HepG2 (cell line): ENCODE data around the gene NLRC4. TPM values are rescaled to one million over a fixed set of nuclear protein-coding genes. Genes with fewer than 3 reads are reported as not detected.
A peak's percentile ranks its signal among the peaks of the same experiment; 100 is the strongest.

ENCODE experiments used
- ATM ChIP-seq: fragments of 450-650 bp; IDR thresholded peaks from 2 replicates; pipeline ENCODE4 v1.7.1; 2017; ENCODE audit warnings: mild to moderate bottlenecking, borderline replicate concordance
- CAMTA2 ChIP-seq: sonication (generic); formaldehyde crosslinking; IDR thresholded peaks from 2 replicates; pipeline ENCODE4 v1.4.0; 2020; ENCODE audit warnings: mild to moderate bottlenecking, missing genetic modification reagents, borderline replicate concordance
- CCDC6 ChIP-seq: sonication (generic); formaldehyde crosslinking; IDR thresholded peaks from 2 replicates; pipeline ENCODE4 v1.8.1; 2022; ENCODE audit warnings: mild to moderate bottlenecking, missing genetic modification reagents, moderate library complexity
- HDAC1 ChIP-seq: sonication (generic); formaldehyde crosslinking; IDR thresholded peaks from 2 replicates; pipeline ENCODE4 v1.5.1; 2020; ENCODE audit warnings: mild to moderate bottlenecking, missing genetic modification reagents
- HOXA5 ChIP-seq: sonication (generic); formaldehyde crosslinking; IDR thresholded peaks from 2 replicates; pipeline ENCODE4 v1.4.0; 2020; ENCODE audit warnings: missing genetic modification reagents
- KLF15 ChIP-seq: sonication (generic); formaldehyde crosslinking; IDR thresholded peaks from 2 replicates; pipeline ENCODE4 v1.8.1; 2023; ENCODE audit warnings: borderline replicate concordance, mild to moderate bottlenecking, inconsistent platforms, missing genetic modification reagents, mixed read lengths
- NCOA2 ChIP-seq: sonication (generic); formaldehyde crosslinking; IDR thresholded peaks from 2 replicates; pipeline ENCODE4 v1.8.0; 2022; ENCODE audit warnings: inconsistent platforms
- RORA ChIP-seq: sonication (generic); formaldehyde crosslinking; IDR thresholded peaks from 2 replicates; pipeline ENCODE4 v1.5.0; 2020; ENCODE audit warnings: mild to moderate bottlenecking, missing genetic modification reagents, moderate library complexity
- SKI ChIP-seq: fragments of 450-650 bp; IDR thresholded peaks from one replicate; pipeline ENCODE4 v1.6.1; 2018; ENCODE audit warnings: mild to moderate bottlenecking; ENCODE audit not compliant: partially characterized antibody
- ZNF20 ChIP-seq: sonication (generic); formaldehyde crosslinking; IDR thresholded peaks from 2 replicates; pipeline ENCODE4 v1.4.0; 2020; ENCODE audit warnings: mild to moderate bottlenecking, moderate library complexity, missing genetic modification reagents
- ZNF557 ChIP-seq: sonication (generic); formaldehyde crosslinking; IDR thresholded peaks from 2 replicates; pipeline ENCODE4 v1.4.0; 2020; ENCODE audit warnings: missing genetic modification reagents
- ZNF614 ChIP-seq: IDR thresholded peaks from 2 replicates; pipeline ENCODE4 v1.6.1; 2018; ENCODE audit warnings: missing biosample characterization, missing genetic modification reagents, inconsistent platforms, borderline replicate concordance
- ZNF629 ChIP-seq: sonication (generic); formaldehyde crosslinking; conservative IDR thresholded peaks from 2 replicates; pipeline ENCODE4 v1.5.0; 2020; ENCODE audit warnings: missing genetic modification reagents
- ZNF773 ChIP-seq: sonication (generic); formaldehyde crosslinking; IDR thresholded peaks from 2 replicates; pipeline ENCODE4 v1.4.0; 2020; ENCODE audit warnings: missing genetic modification reagents, borderline replicate concordance
- polyA plus RNA-seq, 8 experiments: library from polyadenylated mRNA; depleted of rRNA in 3 of 8; stranded (reverse) in 7 of 8; unstranded in 1 of 8; fragments of >200 nt; fragmentation: Illumina TruSeq in 4 of 8; extraction: Trizol in 4 of 8; gene quantifications; 2 replicates each; pipeline versions ENCODE4 v1.2.1 to v1.2.3, GENCODE V29; 2011 to 2016; ENCODE audit warnings: low read depth in 4 of 8, missing spikeins in 1 of 8, mixed read lengths in 1 of 8; ENCODE audit not compliant: insufficient read depth in 1 of 8
- total RNA-seq, 5 experiments: library from RNA; depleted of rRNA; stranded (reverse); fragments of >200 nt; fragmentation: Illumina TruSeq; extraction: Trizol; gene quantifications; 2 replicates each; pipeline ENCODE4 v1.2.3, GENCODE V29; 2016; ENCODE audit warnings: low read depth in 1 of 5
- TF ChIP-seq, protein P1 (sequence below): sonication (generic); formaldehyde crosslinking; IDR thresholded peaks from 2 replicates; pipeline ENCODE4 v1.9.0; 2021; ENCODE audit warnings: missing genetic modification reagents, borderline replicate concordance
- TF ChIP-seq, protein P2 (sequence below): sonication (generic); formaldehyde crosslinking; IDR thresholded peaks from 2 replicates; pipeline ENCODE4 v1.4.0; 2020; ENCODE audit warnings: missing genetic modification reagents, mild to moderate bottlenecking, borderline replicate concordance
- TF ChIP-seq, protein P3 (sequence below): sonication (generic); formaldehyde crosslinking; IDR thresholded peaks from 2 replicates; pipeline ENCODE4 v1.4.0; 2020; ENCODE audit warnings: mild to moderate bottlenecking, missing genetic modification reagents
- TF ChIP-seq, protein P4 (sequence below): sonication (generic); formaldehyde crosslinking; IDR thresholded peaks from 2 replicates; pipeline ENCODE4 v1.8.0; 2022; ENCODE audit warnings: mild to moderate bottlenecking, missing genetic modification reagents, borderline replicate concordance
- TF ChIP-seq, protein P5 (sequence below): sonication (generic); formaldehyde crosslinking; IDR thresholded peaks from 2 replicates; pipeline ENCODE4 v1.4.0; 2020; ENCODE audit warnings: missing genetic modification reagents, borderline replicate concordance

Gene NLRC4
- total and polyA plus RNA-seq, 2 of the 13 experiments (the other 11 are each of a cell fraction or from before 2014, with no cell fraction given) = 0.15 to 0.29 TPM

DNA sequence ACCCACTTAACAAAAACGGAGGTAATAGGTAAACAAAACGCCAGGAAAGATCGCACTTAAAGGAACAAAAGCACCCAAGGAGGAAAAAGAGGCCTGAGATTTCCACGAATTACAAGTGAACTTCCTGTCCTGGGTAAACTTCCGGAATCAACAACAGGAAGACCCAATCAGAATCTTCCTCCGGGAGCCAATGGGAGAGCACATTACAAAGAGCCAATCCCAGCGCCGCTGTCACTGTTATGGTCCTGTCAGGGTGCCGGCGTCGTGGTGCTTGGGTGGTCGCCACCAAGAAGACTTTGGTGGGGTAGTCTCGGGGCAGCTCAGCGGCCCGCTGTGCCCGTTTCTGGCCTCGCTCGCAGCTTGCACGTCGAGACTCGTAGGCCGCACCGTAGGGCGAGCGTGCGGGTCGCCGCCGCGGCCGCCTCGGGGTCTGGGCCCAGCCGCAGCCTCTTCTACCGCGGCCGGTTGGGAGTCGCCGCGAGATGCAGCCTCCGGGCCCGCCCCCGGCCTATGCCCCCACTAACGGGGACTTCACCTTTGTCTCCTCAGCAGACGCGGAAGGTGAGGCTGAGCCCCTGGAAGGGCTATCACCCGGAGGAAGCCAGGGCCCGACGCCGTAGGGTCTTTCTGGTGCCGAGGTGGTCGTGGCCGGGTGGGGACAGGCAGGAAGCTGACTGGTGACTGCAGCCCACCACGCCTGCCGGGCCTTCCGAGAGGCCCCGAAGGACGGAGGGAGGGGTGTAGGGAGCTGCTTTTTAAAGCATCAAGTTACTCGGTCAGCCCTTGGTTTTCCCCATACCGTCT lies 13.2 kb upstream of the NLRC4 start, which contains the start of gene YIPF4 (continued):
- TF ChIP-seq, protein P1, sequence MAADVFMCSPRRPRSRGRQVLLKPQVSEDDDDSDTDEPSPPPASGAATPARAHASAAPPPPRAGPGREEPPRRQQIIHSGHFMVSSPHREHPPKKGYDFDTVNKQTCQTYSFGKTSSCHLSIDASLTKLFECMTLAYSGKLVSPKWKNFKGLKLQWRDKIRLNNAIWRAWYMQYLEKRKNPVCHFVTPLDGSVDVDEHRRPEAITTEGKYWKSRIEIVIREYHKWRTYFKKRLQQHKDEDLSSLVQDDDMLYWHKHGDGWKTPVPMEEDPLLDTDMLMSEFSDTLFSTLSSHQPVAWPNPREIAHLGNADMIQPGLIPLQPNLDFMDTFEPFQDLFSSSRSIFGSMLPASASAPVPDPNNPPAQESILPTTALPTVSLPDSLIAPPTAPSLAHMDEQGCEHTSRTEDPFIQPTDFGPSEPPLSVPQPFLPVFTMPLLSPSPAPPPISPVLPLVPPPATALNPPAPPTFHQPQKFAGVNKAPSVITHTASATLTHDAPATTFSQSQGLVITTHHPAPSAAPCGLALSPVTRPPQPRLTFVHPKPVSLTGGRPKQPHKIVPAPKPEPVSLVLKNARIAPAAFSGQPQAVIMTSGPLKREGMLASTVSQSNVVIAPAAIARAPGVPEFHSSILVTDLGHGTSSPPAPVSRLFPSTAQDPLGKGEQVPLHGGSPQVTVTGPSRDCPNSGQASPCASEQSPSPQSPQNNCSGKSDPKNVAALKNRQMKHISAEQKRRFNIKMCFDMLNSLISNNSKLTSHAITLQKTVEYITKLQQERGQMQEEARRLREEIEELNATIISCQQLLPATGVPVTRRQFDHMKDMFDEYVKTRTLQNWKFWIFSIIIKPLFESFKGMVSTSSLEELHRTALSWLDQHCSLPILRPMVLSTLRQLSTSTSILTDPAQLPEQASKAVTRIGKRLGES (CRISPR knock-in tag) = no peak
- TF ChIP-seq, protein P2, sequence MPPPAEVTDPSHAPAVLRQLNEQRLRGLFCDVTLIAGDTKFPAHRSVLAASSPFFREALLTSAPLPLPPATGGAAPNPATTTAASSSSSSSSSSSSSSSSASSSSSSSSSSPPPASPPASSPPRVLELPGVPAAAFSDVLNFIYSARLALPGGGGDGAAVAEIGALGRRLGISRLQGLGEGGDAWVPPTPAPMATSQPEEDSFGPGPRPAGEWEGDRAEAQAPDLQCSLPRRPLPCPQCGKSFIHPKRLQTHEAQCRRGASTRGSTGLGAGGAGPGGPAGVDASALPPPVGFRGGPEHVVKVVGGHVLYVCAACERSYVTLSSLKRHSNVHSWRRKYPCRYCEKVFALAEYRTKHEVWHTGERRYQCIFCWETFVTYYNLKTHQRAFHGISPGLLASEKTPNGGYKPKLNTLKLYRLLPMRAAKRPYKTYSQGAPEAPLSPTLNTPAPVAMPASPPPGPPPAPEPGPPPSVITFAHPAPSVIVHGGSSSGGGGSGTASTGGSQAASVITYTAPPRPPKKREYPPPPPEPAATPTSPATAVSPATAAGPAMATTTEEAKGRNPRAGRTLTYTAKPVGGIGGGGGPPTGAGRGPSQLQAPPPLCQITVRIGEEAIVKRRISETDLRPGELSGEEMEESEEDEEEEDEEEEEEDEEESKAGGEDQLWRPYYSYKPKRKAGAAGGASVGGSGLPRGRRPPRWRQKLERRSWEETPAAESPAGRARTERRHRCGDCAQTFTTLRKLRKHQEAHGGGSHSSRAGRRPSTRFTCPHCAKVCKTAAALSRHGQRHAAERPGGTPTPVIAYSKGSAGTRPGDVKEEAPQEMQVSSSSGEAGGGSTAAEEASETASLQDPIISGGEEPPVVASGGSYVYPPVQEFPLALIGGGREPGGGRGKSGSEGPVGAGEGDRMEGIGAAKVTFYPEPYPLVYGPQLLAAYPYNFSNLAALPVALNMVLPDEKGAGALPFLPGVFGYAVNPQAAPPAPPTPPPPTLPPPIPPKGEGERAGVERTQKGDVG (CRISPR knock-in tag) = peak; percentile 74; the same call in 1 of the 2 replicates
- TF ChIP-seq HOXA5 (peak; percentile 90), NCOA2 (CRISPR knock-in tag) (no peak; the same call in 1 of the 2 replicates), CCDC6 (CRISPR knock-in tag) (no peak; the same call in 1 of the 2 replicates), CAMTA2 (CRISPR knock-in tag) (no peak), ZNF557 (CRISPR knock-in tag) (no peak; the same call in 1 of the 2 replicates), ZNF614 (CRISPR knock-in tag) (no peak), RORA (CRISPR knock-in tag) (no peak), HDAC1 (CRISPR knock-in tag) (peak; percentile 96), ZNF629 (CRISPR knock-in tag) (no peak), ATM (no peak), ZNF20 (CRISPR knock-in tag) (no peak), KLF15 (CRISPR knock-in tag) (peak; percentile 81; the same call in 1 of the 2 replicates), SKI (peak; percentile 9), ZNF773 (CRISPR knock-in tag) (peak; percentile 85; the same call in 1 of the 2 replicates)
- TF ChIP-seq, protein P3, sequence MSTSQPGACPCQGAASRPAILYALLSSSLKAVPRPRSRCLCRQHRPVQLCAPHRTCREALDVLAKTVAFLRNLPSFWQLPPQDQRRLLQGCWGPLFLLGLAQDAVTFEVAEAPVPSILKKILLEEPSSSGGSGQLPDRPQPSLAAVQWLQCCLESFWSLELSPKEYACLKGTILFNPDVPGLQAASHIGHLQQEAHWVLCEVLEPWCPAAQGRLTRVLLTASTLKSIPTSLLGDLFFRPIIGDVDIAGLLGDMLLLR = peak; percentile 68; the same call in 1 of the 2 replicates
- TF ChIP-seq, protein P4, sequence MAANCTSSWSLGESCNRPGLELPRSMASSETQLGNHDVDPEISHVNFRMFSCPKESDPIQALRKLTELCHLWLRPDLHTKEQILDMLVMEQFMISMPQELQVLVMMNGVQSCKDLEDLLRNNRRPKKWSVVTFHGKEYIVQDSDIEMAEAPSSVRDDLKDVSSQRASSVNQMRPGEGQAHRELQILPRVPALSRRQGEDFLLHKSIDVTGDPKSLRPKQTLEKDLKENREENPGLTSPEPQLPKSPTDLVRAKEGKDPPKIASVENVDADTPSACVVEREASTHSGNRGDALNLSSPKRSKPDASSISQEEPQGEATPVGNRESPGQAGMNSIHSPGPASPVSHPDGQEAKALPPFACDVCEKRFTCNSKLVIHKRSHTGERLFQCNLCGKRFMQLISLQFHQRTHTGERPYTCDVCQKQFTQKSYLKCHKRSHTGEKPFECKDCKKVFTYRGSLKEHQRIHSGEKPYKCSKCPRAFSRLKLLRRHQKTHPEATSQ (CRISPR knock-in tag) = peak; percentile 41; the same call in 1 of the 2 replicates
- TF ChIP-seq, protein P5, sequence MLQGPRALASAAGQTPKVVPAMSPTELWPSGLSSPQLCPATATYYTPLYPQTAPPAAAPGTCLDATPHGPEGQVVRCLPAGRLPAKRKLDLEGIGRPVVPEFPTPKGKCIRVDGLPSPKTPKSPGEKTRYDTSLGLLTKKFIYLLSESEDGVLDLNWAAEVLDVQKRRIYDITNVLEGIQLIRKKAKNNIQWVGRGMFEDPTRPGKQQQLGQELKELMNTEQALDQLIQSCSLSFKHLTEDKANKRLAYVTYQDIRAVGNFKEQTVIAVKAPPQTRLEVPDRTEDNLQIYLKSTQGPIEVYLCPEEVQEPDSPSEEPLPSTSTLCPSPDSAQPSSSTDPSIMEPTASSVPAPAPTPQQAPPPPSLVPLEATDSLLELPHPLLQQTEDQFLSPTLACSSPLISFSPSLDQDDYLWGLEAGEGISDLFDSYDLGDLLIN = peak; percentile 21; the same call in 1 of the 2 replicates
